Stimulated activated naive B cell treated with anti-CD40 and anti-IgM and Interleukin-4, amounts not matched to agents 10 μg/mL and 1 μg/mL and 100 μg/mL, for 72 hours (primary cell): ENCODE data around the gene IST1.
"Not testable (repeated sequence)": the region's sequence is repeated elsewhere in the genome, so short reads cannot be mapped to it uniquely, and the experiment has no call there.

Experiments
- ATAC-seq, 2 donors: fragments of 150-1000 bp; cut with Tn5 transposase; replicated peaks; 2 replicates each; pipeline ENCODE4 v1.10.0; 2021; ENCODE audit warnings: moderate library complexity in 1 of 2
- DNase-seq: peaks from one replicate; pipeline ENCODE4 v3.0.0; 2021
- H3K27ac Mint-ChIP-seq: one replicate; pipeline ENCODE4 v1.8.0; 2022; ENCODE audit warnings: mild to moderate bottlenecking, mixed read lengths
- H3K27me3 Mint-ChIP-seq, 2 donors: one replicate each; pipeline ENCODE4 v1.8.0; 2022; ENCODE audit warnings: mixed read lengths in 2 of 2
- H3K36me3 Mint-ChIP-seq, 2 donors: one replicate each; pipeline ENCODE4 v1.8.0; 2022; ENCODE audit warnings: mixed read lengths in 2 of 2, mild to moderate bottlenecking in 1 of 2
- H3K4me1 Mint-ChIP-seq, 2 donors: one replicate each; pipeline ENCODE4 v1.8.0; 2022; ENCODE audit warnings: mixed read lengths in 2 of 2, mild to moderate bottlenecking in 1 of 2
- H3K4me3 Mint-ChIP-seq, 2 donors: one replicate each; pipeline ENCODE4 v1.8.0; 2022; ENCODE audit warnings: mild to moderate bottlenecking in 2 of 2, mixed read lengths in 2 of 2, moderate library complexity in 1 of 2
- H3K9me3 Mint-ChIP-seq, 2 donors: one replicate each; pipeline ENCODE4 v1.8.0; 2022; ENCODE audit warnings: mixed read lengths in 2 of 2, mild to moderate bottlenecking in 1 of 2

IST1 gene

GRCh38 chr16:71865173-71865863, 30.0 kb upstream of the IST1 start:
- no peak for DNase-seq
- Mint-ChIP-seq H3K27me3 (no peaks in the 10 kb centered on the region), H3K4me1 (peaks cover 3 to 6% of the 10 kb centered on the region in 2 donors), H3K36me3 (peaks cover 19 to 32% of the 10 kb centered on the region in 2 donors), H3K4me3 (no peak overlapping the region), H3K9me3 (no peaks in the 10 kb centered on the region), H3K27ac (no peak overlapping the region)
- no peak for ATAC-seq

GRCh38 chr16:71867175-71867574, 28.2 kb upstream of the IST1 start:
- H3K27me3 Mint-ChIP-seq, H3K9me3 Mint-ChIP-seq, DNase-seq, H3K4me1 Mint-ChIP-seq, H3K4me3 Mint-ChIP-seq, ATAC-seq, H3K27ac Mint-ChIP-seq: not testable (repeated sequence)
- H3K36me3 Mint-ChIP-seq: peaks cover 18 to 30% of the 10 kb centered on the region in 2 donors

- no peak for ATAC-seq
- H3K4me3 Mint-ChIP-seq: no peak overlapping the region
- no peaks in the 10 kb centered on the region for H3K9me3 Mint-ChIP-seq
- H3K4me1 Mint-ChIP-seq: peaks cover 3 to 10% of the 10 kb centered on the region in 2 donors
- no peak overlapping the region for H3K27ac Mint-ChIP-seq
- no peaks in the 10 kb centered on the region for H3K27me3 Mint-ChIP-seq
- DNase-seq: no peak
- H3K36me3 Mint-ChIP-seq: peaks cover 20 to 30% of the 10 kb centered on the region in 2 donors
Observed at GRCh38 chr16:71867939-71868338, 27.4 kb upstream of the IST1 start.

GRCh38 chr16:71869089-71869488, 26.2 kb upstream of the IST1 start:
- Mint-ChIP-seq H3K9me3 (no peaks in the 10 kb centered on the region), H3K27me3 (no peaks in the 10 kb centered on the region), H3K4me3 (no peak overlapping the region), H3K27ac (no peak overlapping the region), H3K36me3 (peaks cover 18 to 26% of the 10 kb centered on the region in 2 donors), H3K4me1 (peaks cover 3 to 10% of the 10 kb centered on the region in 2 donors)
- DNase-seq: no peak
- ATAC-seq: no peak

GRCh38 chr16:71870818-71871217, 24.5 kb upstream of the IST1 start:
- DNase-seq (no peak), ATAC-seq (no peak)
- Mint-ChIP-seq H3K27ac (no peak overlapping the region), H3K4me1 (peaks cover 5 to 16% of the 10 kb centered on the region in 2 donors), H3K9me3 (no peaks in the 10 kb centered on the region), H3K27me3 (no peaks in the 10 kb centered on the region), H3K36me3 (peaks cover 13 to 16% of the 10 kb centered on the region in 2 donors), H3K4me3 (no peak overlapping the region)

- H3K4me3 Mint-ChIP-seq: no peak overlapping the region
- H3K27ac Mint-ChIP-seq: peak overlapping the region; percentile 56
- peaks cover 5 to 16% of the 10 kb centered on the region in 2 donors for H3K4me1 Mint-ChIP-seq
- DNase-seq (no peak), ATAC-seq (no peak)
- H3K9me3 Mint-ChIP-seq: no peaks in the 10 kb centered on the region
- no peaks in the 10 kb centered on the region for H3K27me3 Mint-ChIP-seq
- peaks cover 17 to 20% of the 10 kb centered on the region in 2 donors for H3K36me3 Mint-ChIP-seq
Observed at GRCh38 chr16:71873199-71873598, 22.1 kb upstream of the IST1 start.

- Mint-ChIP-seq H3K4me3 (no peak overlapping the region), H3K27ac (no peak overlapping the region)
Observed at GRCh38 chr16:71878911-71879310, 16.4 kb upstream of the IST1 start.

GRCh38 chr16:71880176-71880575, 15.2 kb upstream of the IST1 start:
- Mint-ChIP-seq H3K27me3 (no peaks in the 10 kb centered on the region), H3K9me3 (no peaks in the 10 kb centered on the region), H3K36me3 (peaks cover 12 to 18% of the 10 kb centered on the region in 2 donors), H3K4me1 (peaks cover 27 to 51% of the 10 kb centered on the region in 2 donors), H3K27ac (peak overlapping the region; percentile 20), H3K4me3 (no peak overlapping the region)
- DNase-seq: no peak
- no peak for ATAC-seq

More at GRCh38 chr16:71878911-71879310, 16.4 kb upstream of the IST1 start:
- H3K27me3 Mint-ChIP-seq: no peaks in the 10 kb centered on the region
- H3K9me3 Mint-ChIP-seq: no peaks in the 10 kb centered on the region
- H3K4me1 Mint-ChIP-seq: peaks cover 23 to 46% of the 10 kb centered on the region in 2 donors
- ATAC-seq (no peak), DNase-seq (no peak)
- peaks cover 12 to 15% of the 10 kb centered on the region in 2 donors for H3K36me3 Mint-ChIP-seq

- no peaks in the 10 kb centered on the region for H3K27me3 Mint-ChIP-seq
- peak; percentile 54 to 61 for ATAC-seq
- no peaks in the 10 kb centered on the region for H3K9me3 Mint-ChIP-seq
Observed at GRCh38 chr16:71882505-71883167, 12.7 kb upstream of the IST1 start.

GRCh38 chr16:71883168-71883848, 12.0 kb upstream of the IST1 start:
- H3K27ac Mint-ChIP-seq: peak overlapping the region; percentile 74
- peaks cover 30 to 54% of the 10 kb centered on the region in 2 donors for H3K4me1 Mint-ChIP-seq
- H3K27me3 Mint-ChIP-seq: no peaks in the 10 kb centered on the region
- peak overlapping the region; percentile 75 to 100 for H3K4me3 Mint-ChIP-seq
- ATAC-seq (peak; percentile 56 to 69), DNase-seq (peak; percentile 49)
- H3K36me3 Mint-ChIP-seq: peaks cover 7 to 10% of the 10 kb centered on the region in 2 donors
- H3K9me3 Mint-ChIP-seq: no peaks in the 10 kb centered on the region

More at GRCh38 chr16:71882505-71883167, 12.7 kb upstream of the IST1 start:
- peak; percentile 70 for DNase-seq
- Mint-ChIP-seq H3K4me3 (peak overlapping the region; percentile 75 to 100), H3K36me3 (peaks cover 7 to 10% of the 10 kb centered on the region in 2 donors), H3K4me1 (peaks cover 30 to 54% of the 10 kb centered on the region in 2 donors), H3K27ac (peak overlapping the region; percentile 74)

- Mint-ChIP-seq H3K36me3 (peaks cover 4 to 7% of the 10 kb centered on the region in 2 donors), H3K4me3 (peak within 1 kb of the TSS; percentile 99 to 100), H3K27ac (peak within 1 kb of the TSS; percentile 99), H3K4me1 (peaks cover 30 to 52% of the 10 kb centered on the region in 2 donors), H3K27me3 (no peaks in the 10 kb centered on the region), H3K9me3 (no peaks in the 10 kb centered on the region)
- DNase-seq: peak; percentile 65
- peak; percentile 60 to 71 for ATAC-seq
Observed at GRCh38 chr16:71883849-71884638, 11.3 kb upstream of the IST1 start, which contains the start of gene ZNF821. TSS of gene ZNF821 (minus strand) at chr16:71884182. CDS start at chr16:71879946, 4,236 bp downstream.

GRCh38 chr16:71885261-71885650, 10.1 kb upstream of the IST1 start:
- Mint-ChIP-seq H3K4me1 (peaks cover 28 to 42% of the 10 kb centered on the region in 2 donors), H3K9me3 (no peaks in the 10 kb centered on the region), H3K4me3 (peak overlapping the region; percentile 99 to 100), H3K27me3 (no peaks in the 10 kb centered on the region), H3K36me3 (peaks cover 3% of the 10 kb centered on the region in 2 donors), H3K27ac (peak overlapping the region; percentile 75)
- ATAC-seq (no peak), DNase-seq (no peak)

GRCh38 chr16:71889147-71889546, 6.2 kb upstream of the IST1 start:
- Mint-ChIP-seq H3K36me3 (peaks cover 3% of the 10 kb centered on the region in 2 donors), H3K4me1 (peaks cover 10 to 17% of the 10 kb centered on the region in 2 donors), H3K27me3 (no peaks in the 10 kb centered on the region), H3K9me3 (no peaks in the 10 kb centered on the region), H3K27ac (no peak overlapping the region), H3K4me3 (no peak overlapping the region)
- DNase-seq (no peak), ATAC-seq (no peak)

- peaks cover 7 to 9% of the 10 kb centered on the region in 2 donors for H3K36me3 Mint-ChIP-seq
- H3K9me3 Mint-ChIP-seq: no peaks in the 10 kb centered on the region
- no peaks in the 10 kb centered on the region for H3K27me3 Mint-ChIP-seq
- H3K4me3 Mint-ChIP-seq: peak overlapping the region; percentile 87 to 99
- DNase-seq: no peak
- H3K27ac Mint-ChIP-seq: peak overlapping the region; percentile 99
- peak in 1 of 2 donors; percentile 0 for ATAC-seq
- peaks cover 3 to 20% of the 10 kb centered on the region in 2 donors for H3K4me1 Mint-ChIP-seq
Observed at GRCh38 chr16:71893888-71894228, 1.5 kb upstream of the IST1 start.
